Subcutaneous abdominal adipose tissue (tissue), 5 donors: ENCODE results near the gene DRC3.

Source experiments
- H3K27ac ChIP-seq: one replicate; pipeline ENCODE4 v1.7.0; 2013; ENCODE audit warnings: low read depth, mild to moderate bottlenecking, inconsistent platforms, low read length, moderate library complexity
- H3K27me3 ChIP-seq, 5 donors: one replicate each; pipeline ENCODE4 v1.7.0; 2013; ENCODE audit warnings: low read length in 5 of 5, inconsistent platforms in 1 of 5; ENCODE audit not compliant: control insufficient read depth in 5 of 5, insufficient read depth in 4 of 5
- H3K36me3 ChIP-seq, 5 donors: one replicate each; pipeline ENCODE4 v1.7.0; 2013; ENCODE audit warnings: low read length in 5 of 5; ENCODE audit not compliant: control insufficient read depth in 5 of 5, insufficient read depth in 5 of 5
- H3K4me1 ChIP-seq, 5 donors: one replicate each; pipeline ENCODE4 v1.7.0; 2013; ENCODE audit warnings: low read length in 5 of 5, mild to moderate bottlenecking in 3 of 5, moderate library complexity in 1 of 5; ENCODE audit not compliant: control insufficient read depth in 5 of 5, insufficient read depth in 5 of 5
- H3K4me3 ChIP-seq, 5 donors: one replicate each; pipeline ENCODE4 v1.7.0; 2013; ENCODE audit warnings: low read length in 5 of 5, low read depth in 1 of 5
- H3K9ac ChIP-seq, 5 donors: one replicate each; pipeline ENCODE4 v1.7.0; 2013; ENCODE audit warnings: low read length in 5 of 5, mild to moderate bottlenecking in 4 of 5, moderate library complexity in 3 of 5
- H3K9me3 ChIP-seq, 5 donors: one replicate each; pipeline ENCODE4 v1.7.0; 2013; ENCODE audit warnings: low read length in 5 of 5; ENCODE audit not compliant: control insufficient read depth in 5 of 5
- donor health status: healthy.
- donor health status: healthy.
- donor health status: healthy.
- donor health status: healthy.
- donor health status: healthy.

The DRC3 gene

DNA sequence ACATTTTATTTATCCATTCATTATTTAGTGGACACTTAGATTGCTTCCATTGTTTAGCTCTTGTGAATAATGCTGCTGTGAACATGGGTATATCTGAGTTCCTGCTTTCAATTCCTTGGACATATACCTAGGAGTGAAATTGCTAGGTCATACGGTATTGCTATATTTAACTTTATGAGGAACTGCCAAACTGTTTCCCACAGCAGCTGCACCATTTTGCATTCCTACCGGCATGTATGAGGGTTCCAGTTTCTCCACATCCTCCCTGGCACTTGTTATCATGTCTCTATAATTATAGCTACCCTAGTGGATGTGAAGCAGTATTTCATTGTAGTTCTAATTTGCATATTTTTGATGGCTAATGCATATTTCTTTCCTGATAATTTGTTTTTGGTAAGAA lies 91.4 kb downstream of the DRC3 start:
- Histone ChIP-seq H3K4me1 (no peaks in the 10 kb centered on the region), H3K27me3 (no peaks in the 10 kb centered on the region), H3K27ac (no peak overlapping the region), H3K9me3 (no peaks in the 10 kb centered on the region), H3K9ac (no peak overlapping the region), H3K4me3 (no peak overlapping the region), H3K36me3 (peaks cover 5 to 70% (median 49%) of the 10 kb centered on the region in 5 donors)

DNA sequence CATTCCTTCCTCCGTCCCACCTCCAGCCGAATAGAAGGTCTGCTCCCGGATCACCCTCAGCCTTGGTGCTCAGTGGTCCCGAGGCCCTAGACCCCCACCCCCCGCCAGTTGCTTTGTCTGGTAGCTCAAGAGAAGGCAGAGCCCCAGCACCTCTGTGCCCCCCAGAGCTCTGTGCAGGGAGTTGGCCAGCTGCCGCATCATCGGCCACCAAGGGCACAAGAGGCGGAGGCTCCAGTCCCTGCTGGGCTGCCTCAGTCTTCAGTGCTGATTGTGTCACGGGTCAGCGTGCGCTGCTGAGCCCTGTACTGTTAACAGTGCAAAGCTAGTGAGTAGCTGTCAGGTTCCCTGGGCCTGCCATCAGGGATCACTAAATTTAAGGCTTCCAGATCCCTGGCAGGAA lies 92.9 kb downstream of the DRC3 start:
- Histone ChIP-seq H3K27me3 (no peaks in the 10 kb centered on the region), H3K27ac (no peak overlapping the region), H3K36me3 (peaks cover 5 to 61% (median 42%) of the 10 kb centered on the region in 5 donors), H3K4me3 (no peak overlapping the region), H3K9ac (no peak overlapping the region), H3K9me3 (no peaks in the 10 kb centered on the region), H3K4me1 (peaks cover 0 to 2% (median 0%) of the 10 kb centered on the region in 5 donors)
